ENCODE measurements around the gene SP2. TPM values are rescaled to one million over a fixed set of nuclear protein-coding genes. Genes with fewer than 3 reads are reported as not detected.

The SP2 gene
- total and polyA plus RNA-seq, 2 of the 13 experiments (the other 11 are each of a cell fraction or from before 2014, with no cell fraction given) = 1.4 to 4.8 TPM

DNA sequence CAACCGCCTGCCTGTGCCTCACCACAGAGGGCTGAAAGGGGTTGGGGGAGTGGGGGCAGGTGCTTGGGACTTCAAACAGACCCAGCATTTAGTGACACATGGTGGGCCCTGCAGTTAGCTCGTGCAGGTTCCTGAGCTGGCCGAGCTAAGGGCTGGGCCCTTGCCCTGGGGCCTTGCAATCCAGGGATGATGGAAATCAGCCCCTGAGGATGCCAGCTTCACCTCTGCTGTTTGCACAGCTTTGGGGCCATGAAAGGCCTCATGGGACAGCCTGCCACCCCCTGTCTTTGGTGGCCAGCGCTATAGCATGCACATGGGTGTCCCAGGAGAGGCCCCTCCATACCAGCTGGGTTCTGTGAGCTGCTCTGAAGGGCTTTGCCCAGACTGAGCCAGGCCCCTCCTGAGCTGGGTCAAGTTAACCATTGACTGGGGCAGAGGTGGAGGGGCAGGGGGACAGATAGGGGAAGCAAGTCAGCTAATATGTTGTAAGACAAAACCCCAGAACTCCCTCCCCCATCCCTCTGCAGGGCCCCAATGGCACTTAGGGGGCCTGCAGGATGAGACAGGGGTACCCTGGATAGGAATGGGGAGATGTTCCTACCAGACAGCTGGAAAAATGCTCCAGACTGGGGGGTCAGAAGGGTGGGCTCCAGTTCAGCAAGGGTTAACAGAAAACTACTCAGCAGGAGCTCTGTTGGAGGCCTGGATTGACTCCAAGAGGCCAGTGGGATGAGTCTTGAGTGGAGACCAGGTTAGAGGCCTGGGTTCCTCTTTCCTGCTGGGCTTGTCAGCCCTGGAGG is 61.0 kb downstream of the SP2 start (continued):
- TF ChIP-seq, protein P1, sequence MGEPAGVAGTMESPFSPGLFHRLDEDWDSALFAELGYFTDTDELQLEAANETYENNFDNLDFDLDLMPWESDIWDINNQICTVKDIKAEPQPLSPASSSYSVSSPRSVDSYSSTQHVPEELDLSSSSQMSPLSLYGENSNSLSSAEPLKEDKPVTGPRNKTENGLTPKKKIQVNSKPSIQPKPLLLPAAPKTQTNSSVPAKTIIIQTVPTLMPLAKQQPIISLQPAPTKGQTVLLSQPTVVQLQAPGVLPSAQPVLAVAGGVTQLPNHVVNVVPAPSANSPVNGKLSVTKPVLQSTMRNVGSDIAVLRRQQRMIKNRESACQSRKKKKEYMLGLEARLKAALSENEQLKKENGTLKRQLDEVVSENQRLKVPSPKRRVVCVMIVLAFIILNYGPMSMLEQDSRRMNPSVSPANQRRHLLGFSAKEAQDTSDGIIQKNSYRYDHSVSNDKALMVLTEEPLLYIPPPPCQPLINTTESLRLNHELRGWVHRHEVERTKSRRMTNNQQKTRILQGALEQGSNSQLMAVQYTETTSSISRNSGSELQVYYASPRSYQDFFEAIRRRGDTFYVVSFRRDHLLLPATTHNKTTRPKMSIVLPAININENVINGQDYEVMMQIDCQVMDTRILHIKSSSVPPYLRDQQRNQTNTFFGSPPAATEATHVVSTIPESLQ (CRISPR knock-in tag; conservative IDR thresholded peaks at IDR 0.05) = no peak
- TF ChIP-seq ARNT2 (CRISPR knock-in tag; IDR thresholded peaks at IDR 0.05; ENCODE audit: low read depth) = no peak
- TF ChIP-seq, protein P2, sequence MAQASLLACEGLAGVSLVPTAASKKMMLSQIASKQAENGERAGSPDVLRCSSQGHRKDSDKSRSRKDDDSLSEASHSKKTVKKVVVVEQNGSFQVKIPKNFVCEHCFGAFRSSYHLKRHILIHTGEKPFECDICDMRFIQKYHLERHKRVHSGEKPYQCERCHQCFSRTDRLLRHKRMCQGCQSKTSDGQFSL (CRISPR knock-in tag; IDR thresholded peaks at IDR 0.05) = no peak
- peak; percentile 44; the same call in 1 of the 2 replicates for TF ChIP-seq HDAC1 (CRISPR knock-in tag; IDR thresholded peaks at IDR 0.05)
- TF ChIP-seq ZNF101 (CRISPR knock-in tag; IDR thresholded peaks at IDR 0.05; ENCODE audit: borderline replicate concordance, low read depth) = no peak
- TF ChIP-seq DNMT3B (CRISPR knock-in tag; conservative IDR thresholded peaks at IDR 0.05) = no peak
- TF ChIP-seq, protein P3, sequence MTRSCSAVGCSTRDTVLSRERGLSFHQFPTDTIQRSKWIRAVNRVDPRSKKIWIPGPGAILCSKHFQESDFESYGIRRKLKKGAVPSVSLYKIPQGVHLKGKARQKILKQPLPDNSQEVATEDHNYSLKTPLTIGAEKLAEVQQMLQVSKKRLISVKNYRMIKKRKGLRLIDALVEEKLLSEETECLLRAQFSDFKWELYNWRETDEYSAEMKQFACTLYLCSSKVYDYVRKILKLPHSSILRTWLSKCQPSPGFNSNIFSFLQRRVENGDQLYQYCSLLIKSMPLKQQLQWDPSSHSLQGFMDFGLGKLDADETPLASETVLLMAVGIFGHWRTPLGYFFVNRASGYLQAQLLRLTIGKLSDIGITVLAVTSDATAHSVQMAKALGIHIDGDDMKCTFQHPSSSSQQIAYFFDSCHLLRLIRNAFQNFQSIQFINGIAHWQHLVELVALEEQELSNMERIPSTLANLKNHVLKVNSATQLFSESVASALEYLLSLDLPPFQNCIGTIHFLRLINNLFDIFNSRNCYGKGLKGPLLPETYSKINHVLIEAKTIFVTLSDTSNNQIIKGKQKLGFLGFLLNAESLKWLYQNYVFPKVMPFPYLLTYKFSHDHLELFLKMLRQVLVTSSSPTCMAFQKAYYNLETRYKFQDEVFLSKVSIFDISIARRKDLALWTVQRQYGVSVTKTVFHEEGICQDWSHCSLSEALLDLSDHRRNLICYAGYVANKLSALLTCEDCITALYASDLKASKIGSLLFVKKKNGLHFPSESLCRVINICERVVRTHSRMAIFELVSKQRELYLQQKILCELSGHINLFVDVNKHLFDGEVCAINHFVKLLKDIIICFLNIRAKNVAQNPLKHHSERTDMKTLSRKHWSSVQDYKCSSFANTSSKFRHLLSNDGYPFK (CRISPR knock-in tag; IDR thresholded peaks at IDR 0.05; ENCODE audit: borderline replicate concordance) = peak; percentile 17; the same call in 1 of the 2 replicates
- TF ChIP-seq NFKB2 (CRISPR knock-in tag; IDR thresholded peaks at IDR 0.05; ENCODE audit: borderline replicate concordance) = peak; percentile 7; the same call in 1 of the 2 replicates
- TF ChIP-seq YY1 (IDR thresholded peaks at IDR 0.05; ENCODE audit: insufficient read depth, insufficient replicate concordance, low read depth, low read length) = no peak
- TF ChIP-seq, protein P4, sequence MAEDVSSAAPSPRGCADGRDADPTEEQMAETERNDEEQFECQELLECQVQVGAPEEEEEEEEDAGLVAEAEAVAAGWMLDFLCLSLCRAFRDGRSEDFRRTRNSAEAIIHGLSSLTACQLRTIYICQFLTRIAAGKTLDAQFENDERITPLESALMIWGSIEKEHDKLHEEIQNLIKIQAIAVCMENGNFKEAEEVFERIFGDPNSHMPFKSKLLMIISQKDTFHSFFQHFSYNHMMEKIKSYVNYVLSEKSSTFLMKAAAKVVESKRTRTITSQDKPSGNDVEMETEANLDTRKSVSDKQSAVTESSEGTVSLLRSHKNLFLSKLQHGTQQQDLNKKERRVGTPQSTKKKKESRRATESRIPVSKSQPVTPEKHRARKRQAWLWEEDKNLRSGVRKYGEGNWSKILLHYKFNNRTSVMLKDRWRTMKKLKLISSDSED (CRISPR knock-in tag; IDR thresholded peaks at IDR 0.05) = no peak
- TF ChIP-seq ZNF510 (CRISPR knock-in tag; IDR thresholded peaks at IDR 0.05; ENCODE audit: low read depth) = no peak
- TF ChIP-seq, protein P5, sequence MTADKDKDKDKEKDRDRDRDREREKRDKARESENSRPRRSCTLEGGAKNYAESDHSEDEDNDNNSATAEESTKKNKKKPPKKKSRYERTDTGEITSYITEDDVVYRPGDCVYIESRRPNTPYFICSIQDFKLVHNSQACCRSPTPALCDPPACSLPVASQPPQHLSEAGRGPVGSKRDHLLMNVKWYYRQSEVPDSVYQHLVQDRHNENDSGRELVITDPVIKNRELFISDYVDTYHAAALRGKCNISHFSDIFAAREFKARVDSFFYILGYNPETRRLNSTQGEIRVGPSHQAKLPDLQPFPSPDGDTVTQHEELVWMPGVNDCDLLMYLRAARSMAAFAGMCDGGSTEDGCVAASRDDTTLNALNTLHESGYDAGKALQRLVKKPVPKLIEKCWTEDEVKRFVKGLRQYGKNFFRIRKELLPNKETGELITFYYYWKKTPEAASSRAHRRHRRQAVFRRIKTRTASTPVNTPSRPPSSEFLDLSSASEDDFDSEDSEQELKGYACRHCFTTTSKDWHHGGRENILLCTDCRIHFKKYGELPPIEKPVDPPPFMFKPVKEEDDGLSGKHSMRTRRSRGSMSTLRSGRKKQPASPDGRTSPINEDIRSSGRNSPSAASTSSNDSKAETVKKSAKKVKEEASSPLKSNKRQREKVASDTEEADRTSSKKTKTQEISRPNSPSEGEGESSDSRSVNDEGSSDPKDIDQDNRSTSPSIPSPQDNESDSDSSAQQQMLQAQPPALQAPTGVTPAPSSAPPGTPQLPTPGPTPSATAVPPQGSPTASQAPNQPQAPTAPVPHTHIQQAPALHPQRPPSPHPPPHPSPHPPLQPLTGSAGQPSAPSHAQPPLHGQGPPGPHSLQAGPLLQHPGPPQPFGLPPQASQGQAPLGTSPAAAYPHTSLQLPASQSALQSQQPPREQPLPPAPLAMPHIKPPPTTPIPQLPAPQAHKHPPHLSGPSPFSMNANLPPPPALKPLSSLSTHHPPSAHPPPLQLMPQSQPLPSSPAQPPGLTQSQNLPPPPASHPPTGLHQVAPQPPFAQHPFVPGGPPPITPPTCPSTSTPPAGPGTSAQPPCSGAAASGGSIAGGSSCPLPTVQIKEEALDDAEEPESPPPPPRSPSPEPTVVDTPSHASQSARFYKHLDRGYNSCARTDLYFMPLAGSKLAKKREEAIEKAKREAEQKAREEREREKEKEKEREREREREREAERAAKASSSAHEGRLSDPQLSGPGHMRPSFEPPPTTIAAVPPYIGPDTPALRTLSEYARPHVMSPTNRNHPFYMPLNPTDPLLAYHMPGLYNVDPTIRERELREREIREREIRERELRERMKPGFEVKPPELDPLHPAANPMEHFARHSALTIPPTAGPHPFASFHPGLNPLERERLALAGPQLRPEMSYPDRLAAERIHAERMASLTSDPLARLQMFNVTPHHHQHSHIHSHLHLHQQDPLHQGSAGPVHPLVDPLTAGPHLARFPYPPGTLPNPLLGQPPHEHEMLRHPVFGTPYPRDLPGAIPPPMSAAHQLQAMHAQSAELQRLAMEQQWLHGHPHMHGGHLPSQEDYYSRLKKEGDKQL (CRISPR knock-in tag; IDR thresholded peaks at IDR 0.05; ENCODE audit: low read depth) = no peak
- peak; percentile 10; the same call in 1 of the 2 replicates for TF ChIP-seq ZMYM4 (CRISPR knock-in tag; IDR thresholded peaks at IDR 0.05)
- TF ChIP-seq, protein P6, sequence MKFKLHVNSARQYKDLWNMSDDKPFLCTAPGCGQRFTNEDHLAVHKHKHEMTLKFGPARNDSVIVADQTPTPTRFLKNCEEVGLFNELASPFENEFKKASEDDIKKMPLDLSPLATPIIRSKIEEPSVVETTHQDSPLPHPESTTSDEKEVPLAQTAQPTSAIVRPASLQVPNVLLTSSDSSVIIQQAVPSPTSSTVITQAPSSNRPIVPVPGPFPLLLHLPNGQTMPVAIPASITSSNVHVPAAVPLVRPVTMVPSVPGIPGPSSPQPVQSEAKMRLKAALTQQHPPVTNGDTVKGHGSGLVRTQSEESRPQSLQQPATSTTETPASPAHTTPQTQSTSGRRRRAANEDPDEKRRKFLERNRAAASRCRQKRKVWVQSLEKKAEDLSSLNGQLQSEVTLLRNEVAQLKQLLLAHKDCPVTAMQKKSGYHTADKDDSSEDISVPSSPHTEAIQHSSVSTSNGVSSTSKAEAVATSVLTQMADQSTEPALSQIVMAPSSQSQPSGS (CRISPR knock-in tag; IDR thresholded peaks at IDR 0.05) = peak; percentile 48; the same call in 1 of the 2 replicates

Data from HepG2 (cell line).